Spleen (tissue), 11 donors: ENCODE measurements around the gene LGR6. TPM values are rescaled to one million over a fixed set of nuclear protein-coding genes. Genes with fewer than 3 reads are reported as not detected.

ENCODE experiments used
- DNase-seq: peaks from one replicate; pipeline ENCODE4 v3.0.0-alpha.2; 2020
- H3K27ac ChIP-seq, 8 donors: fragments of 200-600 bp; sonication (generic) in 7 of 8; 1 replicate in 4 of 8; 2 replicates in 4 of 8; pipeline versions ENCODE4 v1.5.0 to v1.8.0; 2016 to 2021; ENCODE audit warnings: inconsistent platforms in 4 of 8, mild to moderate bottlenecking in 4 of 8, moderate library complexity in 1 of 8
- H3K27me3 ChIP-seq, 7 donors: fragments of 200-600 bp; sonication (generic) in 6 of 7; replicated peaks in 1 of 7; 1 replicate in 4 of 7; 2 replicates in 3 of 7; pipeline versions ENCODE4 v1.5.0 to v1.8.0; 2016 to 2021; ENCODE audit warnings: inconsistent platforms in 3 of 7, mild to moderate bottlenecking in 1 of 7
- H3K36me3 ChIP-seq, 6 donors: fragments of 200-600 bp; sonication (generic) in 5 of 6; 1 replicate in 4 of 6; 2 replicates in 2 of 6; pipeline versions ENCODE4 v1.5.0 to v1.8.0; 2016 to 2021; ENCODE audit warnings: inconsistent platforms in 2 of 6
- H3K4me1 ChIP-seq, 6 donors: fragments of 200-600 bp; sonication (generic) in 5 of 6; 1 replicate in 3 of 6; 2 replicates in 3 of 6; pipeline versions ENCODE4 v1.5.0 to v1.8.0; 2016 to 2021; ENCODE audit warnings: inconsistent platforms in 3 of 6
- H3K4me3 ChIP-seq, 8 donors: fragments of 200-600 bp; sonication (generic) in 7 of 8; 1 replicate in 4 of 8; 2 replicates in 4 of 8; pipeline versions ENCODE4 v1.5.0 to v1.8.0; 2016 to 2021; ENCODE audit warnings: inconsistent platforms in 4 of 8, mild to moderate bottlenecking in 4 of 8, moderate library complexity in 2 of 8
- H3K9me3 ChIP-seq, 8 donors: fragments of 200-600 bp; sonication (generic) in 7 of 8; 1 replicate in 4 of 8; 2 replicates in 4 of 8; pipeline versions ENCODE4 v1.5.0 to v1.8.0; 2016 to 2021; ENCODE audit warnings: inconsistent platforms in 4 of 8
- CTCF ChIP-seq, 11 experiments: fragments of 200-600 bp in 7 of 11; fragments of 450-650 bp in 4 of 11; sonication (generic) in 4 of 11; IDR thresholded peaks in 8 of 11; conservative IDR thresholded peaks in 3 of 11; 1 replicate in 7 of 11; 2 replicates in 4 of 11; pipeline versions ENCODE4 v1.4.0 to v1.8.0; 2016 to 2021; ENCODE audit warnings: antibody characterized with exemption in 11 of 11, inconsistent platforms in 4 of 11, mild to moderate bottlenecking in 1 of 11
- POLR2A ChIP-seq, 3 donors: fragments of 450-650 bp; IDR thresholded peaks; one replicate each; pipeline ENCODE4 v1.5.1; 2017; ENCODE audit warnings: antibody characterized with exemption in 3 of 3, mild to moderate bottlenecking in 1 of 3
- POLR2AphosphoS5 ChIP-seq, 3 donors: sonication (generic); formaldehyde crosslinking; IDR thresholded peaks; one replicate each; pipeline ENCODE4 v1.5.1; 2017; ENCODE audit warnings: antibody characterized with exemption in 3 of 3
- whole genome bisulfite sequencing, 5 donors: extraction: QIAGEN DNeasy Blood & Tissue Kit in 3 of 5; methylation state at CpG; one replicate each; pipeline versions ENCODE4 v1.1.5 to v1.1.7; 2013 to 2018; 5-methylcytosine and 5-hydroxymethylcytosine counted together
- intact Hi-C: fragments of 100-400 bp; cut with DNase I; formaldehyde crosslinking; loops from one replicate; pipeline ENCODE4 v1.15.0; 2023; ENCODE audit warnings: low total_unique reads
- polyA plus RNA-seq, 3 donors: library from polyadenylated mRNA; stranded (reverse); fragments of 200-250 nt; gene quantifications; one replicate each; pipeline ENCODE4 v1.2.1, GENCODE V29; 2013
- total RNA-seq, 7 donors: library from RNA; depleted of rRNA in 3 of 7; stranded (reverse); fragments of >200 nt in 3 of 7; fragmentation: NEBNext Ultra II Directional in 4 of 7; extraction: Animal tissue kit (Norgen Biotek cat#: 25700) in 4 of 7; gene quantifications; one replicate each; pipeline versions ENCODE4 v1.1.0 to v1.2.1, GENCODE V29; 2016 to 2021
- donor health status: healthy with polysubstance abuse.
- donor health status: DM: no; HTN: no; CAD: no; lungs with moderate emphysema.
- donor health status: DM: no; HTN: no; CAD: no.
- donor health status: Bipolar disorder and iron deficiency.
- donor health status: healthy.
- donor health status: DM: no; HTN: no; CAD: no.
- donor health status: DM: yes; HTN: yes; CAD: no.

Gene LGR6
- total and polyA plus RNA-seq, 10 donors = 0.61 to 24.5 (median 5.3) TPM

DNA sequence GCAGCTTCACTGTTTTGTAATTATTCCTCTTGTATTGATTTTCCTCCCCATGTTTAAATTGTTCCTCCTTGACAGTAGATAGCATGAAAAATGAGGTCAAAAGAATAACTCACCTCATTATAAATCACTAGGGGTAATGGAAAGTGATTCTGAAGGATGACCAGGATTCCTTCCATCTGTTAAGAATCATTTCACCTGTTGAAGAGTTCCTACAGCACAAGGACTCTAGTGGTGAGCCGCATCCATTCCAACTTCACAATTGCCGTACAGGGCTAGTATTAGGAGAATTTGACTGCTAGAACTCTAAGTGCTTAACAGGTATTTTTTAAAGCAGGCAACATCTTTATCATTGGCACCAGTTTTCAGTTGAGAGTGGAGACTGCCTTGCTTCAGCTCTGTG, 168.6 kb downstream of the LGR6 start:
- Histone ChIP-seq H3K27ac (no peak overlapping the region), H3K27me3 (no peaks in the 10 kb centered on the region), H3K36me3 (no peaks in the 10 kb centered on the region), H3K9me3 (no peaks in the 10 kb centered on the region), H3K4me1 (peaks cover 0 to 3% (median 0%) of the 10 kb centered on the region in 6 donors), H3K4me3 (no peak overlapping the region)
- 96 to 99% (median 98%) methylated on average over 2 of the region's 2 CpGs for WGBS, 5 donors
- intact Hi-C loops = no loop called here
- no peak for DNase-seq
- no peak for TF ChIP-seq POLR2AphosphoS5 (IDR thresholded peaks at IDR 0.05)
- TF ChIP-seq POLR2A (IDR thresholded peaks at IDR 0.05) = no peak
- TF ChIP-seq CTCF (IDR thresholded peaks at IDR 0.05 in 8 of 11, conservative IDR thresholded peaks at IDR 0.05 in 3 of 11) = no peak

- H3K9me3 ChIP-seq = no peaks in the 10 kb centered on the region
- 72 to 89% (median 74%) methylated on average over 4 of the region's 4 CpGs for WGBS, 5 donors
- no peaks in the 10 kb centered on the region for H3K27me3 ChIP-seq
- H3K36me3 ChIP-seq = no peaks in the 10 kb centered on the region
- DNase-seq = no peak
- H3K27ac ChIP-seq = no peak overlapping the region
- no peak overlapping the region for H3K4me3 ChIP-seq
- intact Hi-C loops = no loop called here
- peaks cover 0 to 3% (median 0%) of the 10 kb centered on the region in 6 donors for H3K4me1 ChIP-seq
- no peak for TF ChIP-seq CTCF (IDR thresholded peaks at IDR 0.05 in 8 of 11, conservative IDR thresholded peaks at IDR 0.05 in 3 of 11)
- TF ChIP-seq POLR2AphosphoS5 (IDR thresholded peaks at IDR 0.05) = no peak
- TF ChIP-seq POLR2A (IDR thresholded peaks at IDR 0.05) = no peak
These were observed 171.7 kb downstream of the LGR6 start for GRCh38 chr1:202365092-202365815.

- intact Hi-C loops = no loop called here
- Histone ChIP-seq H3K4me3 (no peak overlapping the region), H3K4me1 (peaks cover 0 to 3% (median 0%) of the 10 kb centered on the region in 6 donors), H3K36me3 (no peaks in the 10 kb centered on the region), H3K9me3 (no peaks in the 10 kb centered on the region), H3K27ac (no peak overlapping the region), H3K27me3 (no peaks in the 10 kb centered on the region)
- 94 to 100% (median 97%) methylated on average over 1 of the region's 1 CpG for WGBS, 5 donors
- DNase-seq = no peak
- TF ChIP-seq CTCF (IDR thresholded peaks at IDR 0.05 in 8 of 11, conservative IDR thresholded peaks at IDR 0.05 in 3 of 11) = no peak
- no peak for TF ChIP-seq POLR2AphosphoS5 (IDR thresholded peaks at IDR 0.05)
- no peak for TF ChIP-seq POLR2A (IDR thresholded peaks at IDR 0.05)
These were observed 173.7 kb downstream of the LGR6 start for GRCh38 chr1:202367271-202367670.

Other genes with a start within 250 kb of the LGR6 start
- 10 to 100 TPM; 10.2 to 21.0 (median 12.5) TPM for gene LMOD1, start 247.3 kb upstream of the LGR6 start, total RNA-seq
- gene LMOD1, start 247.3 kb upstream of the LGR6 start, polyA plus RNA-seq = 10 to 100 TPM in 1 of 3 donors, 1 to 10 TPM in 2; 4.2 to 11.5 (median 7.6) TPM
- gene TIMM17A, start 238.3 kb upstream of the LGR6 start, total RNA-seq = 10 to 100 TPM; 20.8 to 31.7 (median 28.1) TPM
- gene TIMM17A, start 238.3 kb upstream of the LGR6 start, polyA plus RNA-seq = 10 to 100 TPM; 30.1 to 38.3 (median 30.6) TPM
- gene RNPEP, start 211.2 kb upstream of the LGR6 start, total RNA-seq = 10 to 100 TPM; 44.6 to 69.0 (median 62.6) TPM
- gene RNPEP, start 211.2 kb upstream of the LGR6 start, polyA plus RNA-seq = 10 to 100 TPM; 24.8 to 46.2 (median 42.0) TPM
- 1 to 10 TPM in 4 of 7 donors, under 1 TPM in 3; 0.43 to 2.9 (median 1.2) TPM for gene ELF3, start 183.2 kb upstream of the LGR6 start, total RNA-seq
- 1 to 10 TPM in 1 of 3 donors, under 1 TPM in 2; 0.24 to 3.4 (median 0.96) TPM for gene ELF3, start 183.2 kb upstream of the LGR6 start, polyA plus RNA-seq
- not detected for gene GPR37L1, start 70.9 kb upstream of the LGR6 start, total RNA-seq
- under 1 TPM in 1 of 3 donors, not detected in 2; 0.16 TPM for gene GPR37L1, start 70.9 kb upstream of the LGR6 start, polyA plus RNA-seq
- gene ARL8A, start 49.1 kb upstream of the LGR6 start, total RNA-seq = 100 to 1,000 TPM in 2 of 7 donors, 10 to 100 TPM in 5; 36.2 to 104 (median 78.0) TPM
- 10 to 100 TPM; 16.2 to 31.4 (median 18.4) TPM for gene ARL8A, start 49.1 kb upstream of the LGR6 start, polyA plus RNA-seq
- gene PTPN7, start 33.2 kb upstream of the LGR6 start, total RNA-seq = 10 to 100 TPM; 33.1 to 49.0 (median 42.3) TPM
- 10 to 100 TPM; 27.8 to 34.2 (median 34.0) TPM for gene PTPN7, start 33.2 kb upstream of the LGR6 start, polyA plus RNA-seq
- 10 to 100 TPM in 1 of 7 donors, 1 to 10 TPM in 6; 1.2 to 15.3 (median 5.2) TPM for gene UBE2T, start 148.1 kb downstream of the LGR6 start, total RNA-seq
- 10 to 100 TPM in 1 of 3 donors, 1 to 10 TPM in 2; 5.0 to 16.2 (median 9.8) TPM for gene UBE2T, start 148.1 kb downstream of the LGR6 start, polyA plus RNA-seq
- gene PPP1R12B, start 154.9 kb downstream of the LGR6 start, total RNA-seq = 100 to 1,000 TPM in 1 of 7 donors, 10 to 100 TPM in 6; 60.0 to 124 (median 80.6) TPM
- gene PPP1R12B, start 154.9 kb downstream of the LGR6 start, polyA plus RNA-seq = 1 to 10 TPM; 2.4 to 8.3 (median 3.6) TPM